SU-DHL-6 (cell line): ENCODE measurements around the gene TAF11L7.
"Not testable (repeated sequence)": the region's sequence is repeated elsewhere in the genome, so short reads cannot be mapped to it uniquely, and the experiment has no call there.

ENCODE experiments used
- H2AFZ ChIP-seq: fragments of 200-600 bp; sonication (generic); 2 replicates; pipeline ENCODE4 v1.6.1; 2014; ENCODE audit warnings: low read depth, mild to moderate bottlenecking, moderate library complexity, mixed read lengths, antibody characterized with exemption, low read length; ENCODE audit not compliant: severe bottlenecking
- H3F3A ChIP-seq: fragments of 200-600 bp; shearing (Covaris generic); 2 replicates; pipeline ENCODE4 v1.6.0; 2016; ENCODE audit warnings: antibody characterized with exemption, mild to moderate bottlenecking; ENCODE audit not compliant: insufficient read depth
- H3K27ac ChIP-seq: fragments of 200-600 bp; sonication (generic); 2 replicates; pipeline ENCODE4 v1.5.1; 2016; ENCODE audit warnings: low read depth, mild to moderate bottlenecking, low read length, moderate library complexity, mixed read lengths
- H3K27me3 ChIP-seq: fragments of 200-600 bp; sonication (generic), shearing (Covaris generic); 2 replicates; pipeline ENCODE4 v1.6.0; 2014; ENCODE audit warnings: mild to moderate bottlenecking, low read length
- H3K36me3 ChIP-seq: fragments of 200-600 bp; sonication (generic); 2 replicates; pipeline ENCODE4 v1.6.1; 2014; ENCODE audit warnings: mild to moderate bottlenecking, low read length, mixed read lengths
- H3K4me2 ChIP-seq: fragments of 300-600, 200-600 bp; shearing (Covaris generic), sonication (generic); 2 replicates; pipeline ENCODE4 v1.6.0; 2014; ENCODE audit warnings: low read length, low read depth, mild to moderate bottlenecking; ENCODE audit not compliant: poor library complexity, severe bottlenecking
- H3K4me3 ChIP-seq: fragments of 200-600 bp; sonication (generic); 2 replicates; pipeline ENCODE4 v1.5.1; 2014; ENCODE audit warnings: antibody characterized with exemption, low read length, mild to moderate bottlenecking, mixed read lengths; ENCODE audit not compliant: insufficient read depth, poor library complexity, severe bottlenecking
- H3K79me2 ChIP-seq: fragments of 200-600 bp; sonication (generic); 2 replicates; pipeline ENCODE4 v1.6.1; 2014; ENCODE audit warnings: mild to moderate bottlenecking, low read length, moderate library complexity; ENCODE audit not compliant: insufficient read depth
- H3K9ac ChIP-seq: fragments of 200-600 bp; sonication (generic); 2 replicates; pipeline ENCODE4 v1.7.0; 2014; ENCODE audit warnings: mild to moderate bottlenecking, low read length
- H3K9me2 ChIP-seq: fragments of 200-600 bp; sonication (generic); replicated peaks from 2 replicates; pipeline ENCODE4 v1.6.1; 2014; ENCODE audit warnings: low read length; ENCODE audit not compliant: insufficient read depth
- H3K9me3 ChIP-seq: fragments of 200-600 bp; sonication (generic); 2 replicates; pipeline ENCODE4 v1.6.1; 2014; ENCODE audit warnings: low read length, mixed read lengths; ENCODE audit not compliant: insufficient read depth
- H4K20me1 ChIP-seq: fragments of 200-600 bp; sonication (generic); 2 replicates; pipeline ENCODE4 v1.6.1; 2014; ENCODE audit warnings: low read depth, mild to moderate bottlenecking, antibody characterized with exemption, low read length, moderate library complexity, mixed read lengths
- EZH2phosphoT487 ChIP-seq: fragments of 200-600 bp; sonication (generic), shearing (Covaris generic); conservative IDR thresholded peaks from 2 replicates; pipeline ENCODE4 v1.6.1; 2018; ENCODE audit warnings: mild to moderate bottlenecking, antibody characterized with exemption, low read length, moderate library complexity, mixed read lengths
- TF ChIP-seq, protein P1 (sequence below): fragments of 200-600 bp; sonication (generic); IDR thresholded peaks from one replicate; pipeline ENCODE4 v1.5.1; 2017; ENCODE audit warnings: antibody characterized with exemption, mild to moderate bottlenecking, low read length, moderate library complexity; ENCODE audit not compliant: insufficient read depth, poor library complexity, severe bottlenecking

Gene TAF11L7

GRCh38 chr5:17620627-17621026, 35.1 kb upstream of the TAF11L7 start:
- Histone ChIP-seq H3K4me2 (no peak overlapping the region), H3K36me3 (no peaks in the 10 kb centered on the region), H2AFZ (no peak overlapping the region), H3K4me3 (no peak overlapping the region), H3K9me3 (no peaks in the 10 kb centered on the region), H3K9me2 (no peaks in the 10 kb centered on the region), H3K79me2 (no peaks in the 10 kb centered on the region), H4K20me1 (no peaks in the 10 kb centered on the region), H3K9ac (no peak overlapping the region), H3K27ac (no peak overlapping the region), H3F3A (no peaks in the 10 kb centered on the region), H3K27me3 (no peaks in the 10 kb centered on the region)
- TF ChIP-seq EZH2phosphoT487, result no peak
- TF ChIP-seq, protein P1, sequence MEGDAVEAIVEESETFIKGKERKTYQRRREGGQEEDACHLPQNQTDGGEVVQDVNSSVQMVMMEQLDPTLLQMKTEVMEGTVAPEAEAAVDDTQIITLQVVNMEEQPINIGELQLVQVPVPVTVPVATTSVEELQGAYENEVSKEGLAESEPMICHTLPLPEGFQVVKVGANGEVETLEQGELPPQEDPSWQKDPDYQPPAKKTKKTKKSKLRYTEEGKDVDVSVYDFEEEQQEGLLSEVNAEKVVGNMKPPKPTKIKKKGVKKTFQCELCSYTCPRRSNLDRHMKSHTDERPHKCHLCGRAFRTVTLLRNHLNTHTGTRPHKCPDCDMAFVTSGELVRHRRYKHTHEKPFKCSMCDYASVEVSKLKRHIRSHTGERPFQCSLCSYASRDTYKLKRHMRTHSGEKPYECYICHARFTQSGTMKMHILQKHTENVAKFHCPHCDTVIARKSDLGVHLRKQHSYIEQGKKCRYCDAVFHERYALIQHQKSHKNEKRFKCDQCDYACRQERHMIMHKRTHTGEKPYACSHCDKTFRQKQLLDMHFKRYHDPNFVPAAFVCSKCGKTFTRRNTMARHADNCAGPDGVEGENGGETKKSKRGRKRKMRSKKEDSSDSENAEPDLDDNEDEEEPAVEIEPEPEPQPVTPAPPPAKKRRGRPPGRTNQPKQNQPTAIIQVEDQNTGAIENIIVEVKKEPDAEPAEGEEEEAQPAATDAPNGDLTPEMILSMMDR, result peak; percentile 32

- no peaks in the 10 kb centered on the region for H3K79me2 ChIP-seq
- no peak overlapping the region for H3K9ac ChIP-seq
- H3K4me2 ChIP-seq, result no peak overlapping the region
- no peak overlapping the region for H3K27ac ChIP-seq
- H3K36me3 ChIP-seq, result no peaks in the 10 kb centered on the region
- no peak overlapping the region for H3K4me3 ChIP-seq
- no peak for TF ChIP-seq EZH2phosphoT487
- TF ChIP-seq, protein P1, result no peak
- H4K20me1 ChIP-seq, result no peaks in the 10 kb centered on the region
- no peaks in the 10 kb centered on the region for H3K9me3 ChIP-seq
- H3F3A ChIP-seq, result no peaks in the 10 kb centered on the region
- H3K27me3 ChIP-seq, result no peaks in the 10 kb centered on the region
- H3K9me2 ChIP-seq, result no peaks in the 10 kb centered on the region
- no peak overlapping the region for H2AFZ ChIP-seq
These were observed 33.8 kb upstream of the TAF11L7 start for GRCh38 chr5:17619354-17619753.

DNA sequence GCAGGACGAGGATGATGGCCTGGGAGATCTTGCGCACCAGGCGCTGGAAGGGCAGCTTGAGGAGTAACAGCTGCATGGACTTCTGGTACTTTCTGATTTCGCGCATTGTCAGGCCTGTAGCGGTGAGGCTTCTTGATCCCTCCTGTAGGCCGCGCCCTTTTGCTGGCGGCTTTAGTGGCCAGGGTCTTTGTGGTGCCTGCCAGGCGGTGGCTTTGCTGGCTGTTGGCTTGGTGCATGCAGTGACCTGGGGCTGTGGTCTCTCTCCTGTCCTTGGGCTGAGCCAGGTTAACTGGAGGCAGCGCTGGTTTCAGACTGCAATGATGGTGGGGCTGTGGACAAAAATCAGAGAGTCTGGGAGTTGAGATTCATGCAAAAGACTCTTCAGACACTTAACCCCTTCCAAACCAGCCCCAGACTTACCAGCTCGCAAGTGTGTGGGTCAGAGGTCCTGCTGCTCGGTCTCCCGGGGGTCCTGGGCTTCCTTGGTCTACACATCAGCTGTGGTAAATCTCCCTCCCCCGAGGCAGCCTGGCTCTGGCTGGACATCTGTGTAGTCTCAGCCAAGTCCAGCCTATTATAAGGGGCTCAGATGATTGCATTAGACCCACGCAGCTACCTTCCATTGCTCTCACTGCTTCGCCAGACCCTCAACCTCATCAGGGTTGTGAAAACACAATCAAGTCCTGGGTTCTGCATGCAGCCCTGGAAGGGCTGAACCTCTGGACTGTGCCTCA, 29.5 kb upstream of the TAF11L7 start:
- H3K9me3 ChIP-seq, result no peaks in the 10 kb centered on the region
- no peak overlapping the region for H2AFZ ChIP-seq
- H3K4me3 ChIP-seq, result no peak overlapping the region
- no peaks in the 10 kb centered on the region for H4K20me1 ChIP-seq
- H3K9ac ChIP-seq, result no peak overlapping the region
- H3K79me2 ChIP-seq, result no peaks in the 10 kb centered on the region
- no peak for TF ChIP-seq EZH2phosphoT487
- TF ChIP-seq, protein P1, result no peak
- H3F3A ChIP-seq, result no peaks in the 10 kb centered on the region
- H3K9me2 ChIP-seq, result no peaks in the 10 kb centered on the region
- H3K27ac ChIP-seq, result no peak overlapping the region
- H3K36me3 ChIP-seq, result no peaks in the 10 kb centered on the region
- no peak overlapping the region for H3K4me2 ChIP-seq
- H3K27me3 ChIP-seq, result no peaks in the 10 kb centered on the region

- H3K27me3 ChIP-seq, result not testable (repeated sequence)
These were observed 24.5 kb upstream of the TAF11L7 start, which contains the start of gene TAF11L12 for GRCh38 chr5:17610092-17610491. Gene TAF11L12 (plus strand): TSS chr5:17610392.

DNA sequence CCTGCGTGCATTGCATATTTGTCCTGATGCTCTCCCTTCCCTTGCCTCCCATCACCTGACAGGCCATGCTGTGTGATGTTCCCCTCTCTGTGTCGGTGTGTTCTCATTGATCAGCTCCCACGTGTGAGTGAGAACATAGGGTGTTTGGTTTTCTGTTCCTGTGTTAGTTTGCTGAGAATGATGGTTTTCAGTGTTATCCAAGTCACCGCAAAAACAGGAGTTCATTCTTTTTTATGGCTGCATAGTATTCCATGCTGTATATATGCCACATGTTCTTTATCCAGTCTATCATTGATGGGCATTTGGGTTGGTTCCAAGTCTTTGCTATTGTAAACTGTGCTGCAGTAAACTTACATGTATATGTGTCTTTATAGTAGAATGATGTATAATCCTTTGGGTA, 21.9 kb upstream of the TAF11L7 start:
- not testable (repeated sequence) for H3K9me2 ChIP-seq

More at GRCh38 chr5:17610092-17610491, 24.5 kb upstream of the TAF11L7 start, which contains the start of gene TAF11L12:
- not testable (repeated sequence) for H3K4me2 ChIP-seq, H3K79me2 ChIP-seq, H3K9ac ChIP-seq, H3K36me3 ChIP-seq, H3K4me3 ChIP-seq, H3K9me3 ChIP-seq, H3K27ac ChIP-seq, H3K9me2 ChIP-seq, H2AFZ ChIP-seq, H4K20me1 ChIP-seq, H3F3A ChIP-seq

More for the DNA sequence above, 21.9 kb upstream of the TAF11L7 start:
- not testable (repeated sequence) for H2AFZ ChIP-seq, H3K27me3 ChIP-seq, H3K4me2 ChIP-seq, H4K20me1 ChIP-seq, H3K9me3 ChIP-seq, H3F3A ChIP-seq, H3K4me3 ChIP-seq, H3K27ac ChIP-seq, H3K9ac ChIP-seq, H3K79me2 ChIP-seq, H3K36me3 ChIP-seq
